GM19324 (cell line): ENCODE results near the gene ISG20L2.

Experiments
- ATAC-seq: cut with Tn5 transposase; IDR thresholded peaks from one replicate; pipeline ENCODE4 v1.9.1; 2021; ENCODE audit warnings: mild to moderate bottlenecking, moderate library complexity; ENCODE audit not compliant: unreplicated experiment, low FRiP score

Gene ISG20L2

GRCh38 chr1:156708218-156708661, 20.3 kb downstream of the ISG20L2 start:
- no peak for ATAC-seq

GRCh38 chr1:156707417-156708217, 20.9 kb downstream of the ISG20L2 start:
- no peak for ATAC-seq

- ATAC-seq, result no peak
Measured at GRCh38 chr1:156706657-156707416, 21.7 kb downstream of the ISG20L2 start.

- no peak for ATAC-seq
Measured at GRCh38 chr1:156705918-156706656, 22.5 kb downstream of the ISG20L2 start.

GRCh38 chr1:156705321-156705917, 23.1 kb downstream of the ISG20L2 start, which contains the start of gene CRABP2:
CRABP2 (minus strand) TSS chr1:156705583; CDS start chr1:156705446, 137 bp downstream.
- no peak for ATAC-seq

- ATAC-seq, result no peak
Measured at GRCh38 chr1:156704930-156705320, 23.6 kb downstream of the ISG20L2 start.

- ATAC-seq, result no peak
Measured at GRCh38 chr1:156704166-156704711, 24.3 kb downstream of the ISG20L2 start.

GRCh38 chr1:156703741-156704140, 24.8 kb downstream of the ISG20L2 start:
- ATAC-seq, result no peak

GRCh38 chr1:156703336-156703735, 25.2 kb downstream of the ISG20L2 start:
- ATAC-seq, result no peak

- no peak for ATAC-seq
Measured at GRCh38 chr1:156700736-156701531, 27.6 kb downstream of the ISG20L2 start.

GRCh38 chr1:156698995-156699394, 29.6 kb downstream of the ISG20L2 start:
- ATAC-seq, result no peak

GRCh38 chr1:156697481-156697880, 31.1 kb downstream of the ISG20L2 start:
- no peak for ATAC-seq

GRCh38 chr1:156696755-156697154, 31.8 kb downstream of the ISG20L2 start:
- no peak for ATAC-seq

- no peak for ATAC-seq
Measured at GRCh38 chr1:156694690-156694962, 33.9 kb downstream of the ISG20L2 start.

GRCh38 chr1:156693848-156694689, 34.5 kb downstream of the ISG20L2 start:
- no peak for ATAC-seq

GRCh38 chr1:156692925-156693847, 35.4 kb downstream of the ISG20L2 start:
- no peak for ATAC-seq

- ATAC-seq, result no peak
Measured at GRCh38 chr1:156692441-156692924, 36.1 kb downstream of the ISG20L2 start.
